GM12878 (cell line): ENCODE results near the gene DDX49. TPM values are rescaled to one million over a fixed set of nuclear protein-coding genes. Genes with fewer than 3 reads are reported as not detected.

Experiments used
- ATAC-seq: fragments of 200-7000 bp; cut with Tn5 transposase; 3 replicates; pipeline ENCODE4 v1.9.1; 2020; ENCODE audit warnings: mild to moderate bottlenecking, moderate library complexity
- BruUV-seq: library from RNA; stranded (reverse); fragments of 400-500 nt; replicated peaks from 2 replicates; lab custom pipeline; 2021; lab: Mats Ljungman, UMichigan
- CTCF ChIA-PET: fragments of 300-600 bp; sonication (Branson Sonifier 250); formaldehyde crosslinking; extraction: SDS; loops from one replicate; lab custom pipeline; 2021; ENCODE audit warnings: inconsistent platforms; lab: Yijun Ruan, JAX
- POLR2A ChIA-PET: fragments of 350-600 bp; formaldehyde crosslinking; extraction: SDS; loops from one replicate; lab custom pipeline; 2021; ENCODE audit warnings: inconsistent platforms; lab: Charles Lee
- RAD21 ChIA-PET: fragments of 300-600 bp; sonication (Branson Sonifier 250); formaldehyde crosslinking; loops from one replicate; lab custom pipeline; 2023; ENCODE audit warnings: antibody characterized with exemption; ENCODE audit not compliant: unreplicated experiment; lab: Charles Lee
- SMC1A ChIA-PET: fragments of 300-600 bp; sonication (Branson Sonifier 250); formaldehyde crosslinking; loops from one replicate; lab custom pipeline; 2023; ENCODE audit not compliant: unreplicated experiment, uncharacterized antibody; lab: Charles Lee
- DNase-seq: peaks from one replicate; pipeline ENCODE4 v3.0.0-alpha.2; 2011; ENCODE audit warnings: low read depth, low spot score
- FAIRE-seq: peaks from 3 replicates; lab custom pipeline; 2011; peaks lifted over from hg19 to GRCh38; lab: Jason Lieb, UNC
- H2AFZ ChIP-seq: 2 replicates; pipeline ENCODE4 v1.6.0; 2011; ENCODE audit warnings: low read depth, low read length, control low read depth; ENCODE audit not compliant: control insufficient read depth
- H3K27ac ChIP-seq: 2 replicates; pipeline ENCODE4 v1.5.1; 2011; ENCODE audit warnings: control low read depth; ENCODE audit not compliant: control insufficient read depth, insufficient read depth
- H3K27me3 ChIP-seq, 2 experiments: replicated peaks in 1 of 2; 2 replicates each; pipeline versions ENCODE4 v1.6.0 to v1.6.1; 2011; ENCODE audit warnings: low read length in 1 of 2; ENCODE audit not compliant: control insufficient read depth in 2 of 2, insufficient read depth in 2 of 2
- H3K36me3 ChIP-seq, 2 experiments: 2 replicates each; pipeline ENCODE4 v1.5.1; 2011; ENCODE audit warnings: low read length in 1 of 2; ENCODE audit not compliant: control insufficient read depth in 2 of 2, insufficient read depth in 2 of 2
- H3K4me1 ChIP-seq: 2 replicates; pipeline ENCODE4 v1.6.1; 2011; ENCODE audit warnings: mild to moderate bottlenecking, low read length, moderate library complexity, mixed read lengths; ENCODE audit not compliant: control insufficient read depth, insufficient read depth
- H3K4me2 ChIP-seq: 2 replicates; pipeline ENCODE4 v1.6.0; 2011; ENCODE audit warnings: control low read depth; ENCODE audit not compliant: control insufficient read depth, insufficient read depth
- H3K4me3 ChIP-seq: fragments of 200-600 bp; sonication (generic); 2 replicates; pipeline ENCODE4 v1.5.1; 2016
- H3K79me2 ChIP-seq: 2 replicates; pipeline ENCODE4 v1.6.0; 2011; ENCODE audit warnings: low read length; ENCODE audit not compliant: control insufficient read depth, insufficient read depth
- H3K9ac ChIP-seq: 2 replicates; pipeline ENCODE4 v1.8.0; 2011; ENCODE audit warnings: low read length, control low read depth, mixed read lengths; ENCODE audit not compliant: control insufficient read depth, insufficient read depth
- H3K9me3 ChIP-seq: replicated peaks from 3 replicates; pipeline ENCODE4 v1.5.1; 2011; ENCODE audit warnings: mild to moderate bottlenecking, low read length; ENCODE audit not compliant: control insufficient read depth, insufficient read depth
- H4K20me1 ChIP-seq: 2 replicates; pipeline ENCODE4 v1.6.0; 2011; ENCODE audit not compliant: control insufficient read depth, insufficient read depth
- DPF2 ChIP-seq: fragments of 450-650 bp; IDR thresholded peaks from 2 replicates; pipeline ENCODE4 v1.6.1; 2017; ENCODE audit warnings: mild to moderate bottlenecking
- E4F1 ChIP-seq: fragments of 450-650 bp; IDR thresholded peaks from 2 replicates; pipeline ENCODE4 v1.6.1; 2018; ENCODE audit warnings: borderline replicate concordance, mild to moderate bottlenecking; ENCODE audit not compliant: partially characterized antibody
- EGR1 ChIP-seq, 2 experiments: IDR thresholded peaks; 1 replicate in 1 of 2; 2 replicates in 1 of 2; pipeline ENCODE4 v1.6.1; 2011 to 2012; ENCODE audit warnings: low read depth in 2 of 2, low read length in 2 of 2, borderline replicate concordance in 1 of 2, mild to moderate bottlenecking in 1 of 2, moderate library complexity in 1 of 2
- EP300 ChIP-seq, 2 experiments: fragments of 150-350 bp in 1 of 2; IDR thresholded peaks; 2 replicates each; pipeline ENCODE4 v1.6.1; 2011 to 2012; ENCODE audit warnings: low read depth in 2 of 2, low read length in 2 of 2, borderline replicate concordance in 1 of 2, improper control_type of control experiment in 1 of 2, inconsistent platforms in 1 of 2; ENCODE audit not compliant: control insufficient read depth in 1 of 2
- ETV6 ChIP-seq, 2 experiments: fragments of 450-650 bp in 1 of 2; IDR thresholded peaks in 1 of 2; conservative IDR thresholded peaks in 1 of 2; 2 replicates each; pipeline ENCODE4 v1.6.1; 2014; ENCODE audit warnings: antibody characterized with exemption in 1 of 2, borderline replicate concordance in 1 of 2, low read depth in 1 of 2, mild to moderate bottlenecking in 1 of 2, moderate library complexity in 1 of 2
- IKZF1 ChIP-seq: fragments of 450-650 bp; conservative IDR thresholded peaks from 2 replicates; pipeline ENCODE4 v1.6.1; 2017; ENCODE audit warnings: antibody characterized with exemption, mild to moderate bottlenecking
- MEF2B ChIP-seq: fragments of 450-650 bp; IDR thresholded peaks from 2 replicates; pipeline ENCODE4 v1.6.1; 2018; ENCODE audit warnings: mild to moderate bottlenecking, moderate library complexity; ENCODE audit not compliant: partially characterized antibody, poor library complexity, severe bottlenecking
- NBN ChIP-seq: fragments of 450-650 bp; IDR thresholded peaks from 2 replicates; pipeline ENCODE4 v1.6.1; 2016
- NFYA ChIP-seq: IDR thresholded peaks from 2 replicates; pipeline ENCODE4 v1.6.1; 2011; ENCODE audit warnings: low read depth, mild to moderate bottlenecking, low read length, improper control_type of control experiment, borderline replicate concordance
- POU2F2 ChIP-seq: IDR thresholded peaks from 3 replicates; pipeline ENCODE4 v1.6.1; 2011; ENCODE audit warnings: low read depth, mild to moderate bottlenecking, low read length, borderline replicate concordance
- RBBP5 ChIP-seq: fragments of 200-600 bp; sonication (generic); conservative IDR thresholded peaks from 2 replicates; pipeline ENCODE4 v1.6.1; 2016
- SP1 ChIP-seq: IDR thresholded peaks from one replicate; pipeline ENCODE4 v1.6.1; 2011; ENCODE audit warnings: low read depth, low read length
- TCF3 ChIP-seq: IDR thresholded peaks from 2 replicates; pipeline ENCODE4 v1.6.1; 2012; ENCODE audit warnings: low read depth, mild to moderate bottlenecking, low read length, borderline replicate concordance; ENCODE audit not compliant: insufficient read depth
- WRNIP1 ChIP-seq: IDR thresholded peaks from 2 replicates; pipeline ENCODE4 v1.6.1; 2011; ENCODE audit warnings: low read depth, low read length, improper control_type of control experiment, borderline replicate concordance
- ZBTB33 ChIP-seq: fragments of 450-650 bp; IDR thresholded peaks from 2 replicates; pipeline ENCODE4 v1.6.1; 2017; ENCODE audit warnings: mild to moderate bottlenecking
- WGBS: methylation state at CpG from one replicate; pipeline ENCODE4 v1.1.6; 2016; ENCODE audit warnings: low lambda C conversion rate; ENCODE audit not compliant: insufficient replicate concordance, insufficient coverage; ENCODE audit errors: missing lambda C conversion rate; 5-methylcytosine and 5-hydroxymethylcytosine counted together
- in situ Hi-C: fragments of 300-500 bp; cut with MboI; formaldehyde crosslinking; loops from 9 replicates; pipeline ENCODE4 v1.14.3; 2018; ENCODE audit warnings: mixed read lengths
- intact Hi-C: fragments of 100-400 bp; cut with micrococcal nuclease; formaldehyde crosslinking; loops from one replicate; pipeline ENCODE4 v1.14.2; 2022; ENCODE audit not compliant: unreplicated experiment
- polyA plus RNA-seq, 11 experiments: library from polyadenylated mRNA; depleted of rRNA in 4 of 11; unstranded in 6 of 11; stranded (reverse) in 5 of 11; fragments of >200 nt; fragmentation: Nextera tagmentation in 4 of 11; fragmentation: Illumina TruSeq in 1 of 11; extraction: Ambion mirVana in 4 of 11; extraction: Trizol in 1 of 11; gene quantifications; 1 replicate in 1 of 11; 2 replicates in 10 of 11; pipeline versions ENCODE4 v1.2.1 to v1.2.3, GENCODE V29; 2011 to 2016; ENCODE audit warnings: inconsistent platforms in 2 of 11, missing spikeins in 2 of 11, low read depth in 1 of 11
- total RNA-seq, 4 experiments: library from RNA; depleted of rRNA in 3 of 4; stranded (reverse); fragments of >200 nt in 3 of 4; fragmentation: Illumina TruSeq in 1 of 4; extraction: Trizol in 1 of 4; gene quantifications; 2 replicates each; pipeline versions ENCODE4 v1.2.1 to v1.2.3, GENCODE V29; 2013 to 2021

DDX49 gene
- total and polyA plus RNA-seq, 10 of the 15 experiments (the other 5 are each of a cell fraction or from before 2014, with no cell fraction given): 0.58 to 102 (median 48.1) TPM

GRCh38 chr19:18900700-18901481, 18.6 kb upstream of the DDX49 start (continued):
- TF ChIP-seq E4F1: no peak
- no peak for TF ChIP-seq ZBTB33
- TF ChIP-seq TCF3: no peak
- TF ChIP-seq NFYA: no peak
- TF ChIP-seq RBBP5: no peak
- TF ChIP-seq SP1: no peak
- TF ChIP-seq, all 136 proteins: peak for 0

GRCh38 chr19:18901491-18901890, 18.0 kb upstream of the DDX49 start:
- Histone ChIP-seq H3K4me3 (no peak overlapping the region), H3K36me3 (peaks cover 2 to 6% of the 10 kb centered on the region in 2 experiments; a peak in 2 of 4 replicates), H3K79me2 (no peaks in the 10 kb centered on the region), H3K27me3 (no peaks in the 10 kb centered on the region; a peak in 1 of 4 replicates), H4K20me1 (no peaks in the 10 kb centered on the region), H3K9ac (no peak overlapping the region), H3K4me1 (no peaks in the 10 kb centered on the region), H3K4me2 (no peak overlapping the region), H2AFZ (no peak overlapping the region), H3K9me3 (no peaks in the 10 kb centered on the region), H3K27ac (no peak overlapping the region)
- in situ Hi-C loops (no loop called here), intact Hi-C loops (no loop called here)
- ATAC-seq: no peak
- no peak for FAIRE-seq
- ChIA-PET POLR2A (no interaction called here), CTCF (interaction anchor here (0.7 kb wide), 1 partner anchor 809 kb away, joined by 3 read pairs; no protein-coding TSS in a partner anchor), SMC1A (no interaction called here), RAD21 (no interaction called here)
- 72% methylated on average over 7 of the region's 7 CpGs for WGBS
- no peak for DNase-seq
- BruUV-seq: TSS peak; percentile 29
- TF ChIP-seq MEF2B: no peak
- no peak for TF ChIP-seq SP1
- no peak for TF ChIP-seq POU2F2
- TF ChIP-seq NBN: no peak
- TF ChIP-seq EGR1 (IDR thresholded peaks at IDR 0.05; ENCODE audit: borderline replicate concordance in 1 of 2, low read depth in 2 of 2, low read length in 2 of 2): no peak
- no peak for TF ChIP-seq WRNIP1
- TF ChIP-seq DPF2: no peak
- no peak for TF ChIP-seq IKZF1
- TF ChIP-seq EP300 (IDR thresholded peaks at IDR 0.05; ENCODE audit: borderline replicate concordance in 1 of 2, control insufficient read depth in 1 of 2, low read depth in 2 of 2, low read length in 2 of 2): no peak
- no peak for TF ChIP-seq ETV6 (conservative IDR thresholded peaks at IDR 0.05 in 1 of 2, IDR thresholded peaks at IDR 0.05 in 1 of 2; ENCODE audit: borderline replicate concordance in 1 of 2, low read depth in 1 of 2)
